ENCODE data around the gene MMRN1.

Gene MMRN1

DNA sequence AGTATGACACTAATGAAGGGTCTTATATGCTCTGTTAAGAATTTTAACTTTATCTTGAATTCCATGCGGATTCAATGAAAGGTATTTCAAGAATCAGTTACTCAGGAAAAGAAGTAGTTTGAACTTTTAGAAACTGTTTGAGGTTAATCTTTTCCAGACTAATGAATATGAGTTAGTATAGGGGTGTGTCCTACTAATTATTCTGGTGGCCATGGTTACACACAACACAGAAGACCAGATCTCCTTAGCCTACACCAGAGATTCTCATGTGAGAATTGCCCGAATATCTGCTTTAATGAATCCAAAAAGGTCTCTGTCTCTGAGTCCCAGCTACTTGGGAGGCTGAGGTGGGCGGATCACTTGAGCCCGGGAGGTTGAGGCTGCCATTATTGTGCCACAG, 100.4 kb downstream of the MMRN1 start:
- DNase-seq (ENCODE audit: low spot score) = no peak

DNA sequence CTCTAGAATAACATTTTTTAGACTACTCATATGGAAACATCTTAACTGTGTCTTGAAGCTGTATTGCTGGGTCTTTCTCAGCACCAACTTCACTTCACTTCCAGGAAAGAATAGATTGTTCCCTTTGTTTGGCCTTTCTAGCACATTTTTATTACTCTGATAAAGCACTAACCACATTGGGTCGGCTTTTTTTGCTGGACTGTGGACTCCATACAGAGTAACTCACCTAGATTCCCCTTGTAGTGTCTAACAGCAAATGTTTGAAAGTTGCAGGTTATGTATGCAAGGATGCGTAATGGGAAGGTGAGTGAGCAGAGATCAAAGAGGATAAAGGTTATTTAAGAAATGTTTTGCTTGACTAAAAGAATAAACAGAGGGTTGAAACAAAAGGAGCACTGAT, 101.2 kb downstream of the MMRN1 start:
- DNase-seq (ENCODE audit: low spot score) = no peak

DNA sequence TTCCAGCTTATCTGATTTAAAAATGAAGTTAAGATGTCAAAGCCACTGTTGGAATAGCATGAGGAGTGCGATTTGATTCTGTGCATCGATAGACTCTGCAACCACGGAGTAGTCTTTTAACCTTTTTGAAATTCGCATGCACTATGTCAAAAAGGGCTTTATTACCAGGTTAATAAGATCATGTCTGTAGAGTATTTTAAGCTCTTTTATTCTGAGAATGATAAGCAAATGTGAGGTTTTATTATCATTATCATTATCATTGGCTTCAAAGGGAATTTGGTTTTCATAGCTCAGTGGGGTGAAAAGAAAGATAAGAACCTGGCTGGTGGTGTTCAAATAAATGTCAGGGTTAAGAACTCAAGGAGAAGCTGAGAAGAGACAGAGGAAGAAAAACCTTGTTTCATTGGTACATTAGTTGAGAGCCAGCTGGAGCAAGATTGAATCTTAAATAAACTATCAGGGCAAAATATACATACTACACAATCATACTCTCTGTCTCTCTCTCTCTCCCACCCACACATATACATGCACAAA, 102.6 kb downstream of the MMRN1 start:
- DNase-seq (ENCODE audit: low spot score) = no peak

DNA sequence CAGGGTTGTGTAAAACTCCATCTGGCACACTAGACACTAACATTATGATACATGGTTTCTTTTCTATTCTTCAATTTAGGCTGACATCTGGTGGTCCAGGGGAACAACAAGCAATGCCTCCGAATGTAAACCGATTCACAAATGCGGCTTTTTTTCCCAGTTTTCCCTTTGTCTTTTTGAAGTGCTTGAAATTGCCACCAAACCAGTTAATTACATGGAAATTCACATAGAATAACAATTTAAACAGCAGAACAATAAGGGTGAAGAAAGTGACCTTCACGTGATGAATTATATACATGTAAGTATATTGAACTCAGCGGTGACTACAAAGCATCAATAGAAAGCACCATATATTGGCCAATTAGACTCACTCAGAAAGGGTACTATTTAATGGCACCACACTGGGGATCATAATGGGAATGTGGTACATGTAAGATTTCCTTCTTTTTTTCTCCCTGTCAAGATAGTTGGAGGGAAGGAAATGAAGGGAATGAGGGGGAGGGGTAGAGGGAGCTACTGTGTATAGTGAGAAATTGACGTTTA, 103.9 kb downstream of the MMRN1 start:
- no peak for DNase-seq (ENCODE audit: low spot score)

DNA sequence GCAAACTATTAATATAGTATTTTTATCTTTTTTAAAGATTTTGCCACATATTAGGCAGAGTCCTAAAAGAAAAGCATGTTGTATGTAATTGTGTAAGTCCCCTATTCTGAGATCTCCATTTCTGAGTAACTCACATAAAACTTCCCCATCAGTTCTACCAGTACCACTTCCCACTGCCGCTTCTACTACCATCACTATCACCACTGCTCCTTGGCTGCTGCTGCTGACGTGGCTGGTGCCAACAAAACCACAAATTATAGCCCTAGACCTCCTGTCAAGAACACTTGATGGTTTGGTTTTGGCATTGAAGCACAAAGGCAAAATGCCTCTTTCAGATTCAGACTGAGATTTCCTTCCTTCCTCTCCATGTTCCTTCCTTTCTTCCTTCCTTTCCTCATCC, 106.4 kb downstream of the MMRN1 start:
- no peak for DNase-seq (ENCODE audit: low spot score)

DNA sequence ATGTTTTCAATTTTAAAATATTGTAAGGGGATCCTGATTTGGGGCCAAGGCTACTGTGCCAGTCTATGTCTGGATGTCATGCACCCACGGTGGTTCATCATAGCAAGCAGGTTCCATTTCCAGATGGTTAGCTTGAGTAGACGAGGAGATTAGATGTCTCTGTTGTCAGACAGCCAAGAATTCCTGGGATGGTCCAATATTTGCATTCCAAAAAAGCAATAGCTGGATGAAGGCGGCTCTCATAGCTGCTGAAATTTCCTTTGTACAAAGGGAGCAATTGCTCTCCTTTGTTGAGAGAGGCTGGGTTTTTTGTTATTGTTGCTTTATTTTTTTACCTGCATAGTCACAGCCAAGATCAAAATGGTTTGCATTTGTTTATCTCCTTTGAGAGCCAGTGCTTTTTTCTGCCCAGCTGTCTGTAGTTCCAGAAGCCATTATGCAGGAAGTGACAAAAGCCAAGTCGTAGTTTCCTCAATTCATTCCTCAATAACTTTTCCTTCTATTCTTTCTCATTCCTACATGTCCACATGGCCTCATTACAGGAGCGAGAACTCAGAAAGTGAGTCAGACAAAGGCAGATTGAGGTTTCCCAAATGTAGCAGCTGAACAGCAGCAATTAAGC, 107.9 kb downstream of the MMRN1 start:
- no peak for DNase-seq (ENCODE audit: low spot score)
